NCI-H774 (cell line): ENCODE measurements around the gene WIPF2.

Source experiments
- DNase-seq: peaks from one replicate; lab custom pipeline; 2025; lab: John Stamatoyannopoulos, UW

Gene WIPF2

DNA sequence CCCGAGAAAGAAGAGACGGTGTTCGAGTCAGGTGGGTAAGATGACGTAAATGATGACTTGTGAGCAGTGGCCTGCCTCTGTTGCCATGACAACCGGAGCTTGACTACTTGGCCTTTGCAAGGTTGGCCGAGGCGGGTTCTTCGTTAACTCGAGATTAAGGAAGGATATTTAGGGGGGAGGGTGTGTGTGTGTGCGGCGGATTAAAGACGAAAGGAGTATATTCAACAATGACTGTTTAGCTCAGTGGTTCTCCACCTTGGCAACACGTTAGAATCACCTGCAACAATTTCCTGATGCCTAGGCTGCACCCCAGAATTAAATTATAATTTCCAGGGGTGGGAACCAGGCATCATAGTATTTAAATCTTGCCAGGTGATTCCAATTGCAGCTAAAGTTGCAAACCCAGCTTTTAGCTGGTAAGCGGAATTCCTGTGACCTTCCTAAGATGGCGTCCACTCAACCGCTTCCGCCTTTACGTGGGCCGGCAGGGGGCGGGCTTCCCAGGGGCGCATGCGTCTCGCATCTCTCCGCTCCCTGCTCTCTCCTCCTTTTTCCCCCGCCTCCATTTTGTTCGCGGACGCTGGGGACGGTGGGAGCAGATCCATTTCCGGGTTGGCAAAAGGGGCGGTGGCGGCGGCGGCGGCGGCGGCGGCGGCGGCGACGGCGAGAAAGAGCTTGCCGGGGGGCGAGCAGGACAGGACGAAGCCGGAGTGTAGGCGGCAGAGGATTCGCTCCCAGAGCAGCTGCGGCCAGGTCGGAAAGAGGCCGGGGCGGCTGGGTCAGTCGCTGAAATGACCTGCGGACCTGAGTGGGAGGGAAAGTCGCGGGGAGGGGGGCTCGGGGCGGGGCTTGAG lies at the start of gene WIPF2:
Gene WIPF2, plus strand, starts transcription at position 565 of the 854 bp plus-strand sequence. CDS start 37,156 bp downstream, outside the sequence.
- DNase-seq: peak; percentile 100

DNA sequence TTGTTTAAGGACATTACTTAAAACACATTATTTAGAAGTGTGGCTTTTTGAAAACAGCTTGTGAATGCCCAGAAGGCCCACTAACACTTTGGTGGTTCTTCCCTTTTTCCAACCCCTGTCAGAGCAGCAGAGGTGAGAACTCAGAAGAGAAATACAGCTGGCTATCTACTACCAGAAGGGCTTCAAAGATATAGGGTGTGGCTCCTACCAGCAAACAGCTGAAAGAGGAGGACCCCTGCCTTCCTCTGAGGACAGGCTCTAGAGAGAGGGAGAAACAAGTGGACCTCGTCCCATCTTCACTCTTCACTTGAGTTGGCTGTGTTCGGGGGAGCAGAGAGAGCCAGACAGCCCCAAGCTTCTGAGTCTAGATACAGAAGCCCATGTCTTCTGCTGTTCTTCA lies 48.8 kb upstream of the WIPF2 start:
- no peak for DNase-seq

- DNase-seq: no peak
Measured at GRCh38 chr17:40171750-40172149, 47.4 kb upstream of the WIPF2 start.

GRCh38 chr17:40173091-40173777 lies 45.9 kb upstream of the WIPF2 start:
- DNase-seq: no peak

DNA sequence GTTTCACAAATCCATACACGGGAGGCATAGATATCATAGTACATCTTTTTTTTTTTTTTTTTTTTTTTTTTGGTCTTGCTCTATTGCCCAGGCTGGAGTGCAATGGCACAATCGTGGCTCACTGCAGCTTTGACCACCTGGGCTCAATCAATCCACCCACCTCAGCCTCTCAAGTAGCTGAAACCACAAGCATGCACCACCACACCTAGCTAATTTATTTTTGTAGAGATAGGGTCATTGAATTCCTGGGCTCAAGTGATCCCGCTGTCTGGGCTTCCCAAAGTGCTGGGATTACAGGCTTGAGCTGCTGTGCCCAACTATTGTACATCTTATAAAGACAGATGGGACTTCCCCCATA lies 45.3 kb upstream of the WIPF2 start:
- DNase-seq: no peak

DNA sequence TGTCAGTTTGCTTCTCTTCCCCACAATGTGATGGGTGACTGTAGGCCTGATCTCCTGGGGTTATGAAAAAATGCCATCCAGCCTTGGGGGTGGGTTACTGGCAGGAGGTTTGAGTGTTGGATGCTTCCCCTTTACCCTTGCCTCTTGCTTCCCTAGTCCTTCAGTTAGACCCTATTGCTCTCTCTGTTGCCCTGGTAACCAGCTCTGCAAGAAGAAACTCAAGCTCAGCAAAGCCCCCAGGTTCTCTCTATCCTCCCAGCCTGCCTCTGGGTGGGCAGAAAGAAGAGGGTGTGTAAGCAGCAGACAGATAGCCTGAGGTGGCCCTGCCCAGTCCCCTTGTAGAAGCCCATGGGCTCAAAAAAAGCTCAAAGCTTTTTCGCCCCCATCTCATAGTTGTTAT lies 44.6 kb upstream of the WIPF2 start:
- DNase-seq: no peak

DNA sequence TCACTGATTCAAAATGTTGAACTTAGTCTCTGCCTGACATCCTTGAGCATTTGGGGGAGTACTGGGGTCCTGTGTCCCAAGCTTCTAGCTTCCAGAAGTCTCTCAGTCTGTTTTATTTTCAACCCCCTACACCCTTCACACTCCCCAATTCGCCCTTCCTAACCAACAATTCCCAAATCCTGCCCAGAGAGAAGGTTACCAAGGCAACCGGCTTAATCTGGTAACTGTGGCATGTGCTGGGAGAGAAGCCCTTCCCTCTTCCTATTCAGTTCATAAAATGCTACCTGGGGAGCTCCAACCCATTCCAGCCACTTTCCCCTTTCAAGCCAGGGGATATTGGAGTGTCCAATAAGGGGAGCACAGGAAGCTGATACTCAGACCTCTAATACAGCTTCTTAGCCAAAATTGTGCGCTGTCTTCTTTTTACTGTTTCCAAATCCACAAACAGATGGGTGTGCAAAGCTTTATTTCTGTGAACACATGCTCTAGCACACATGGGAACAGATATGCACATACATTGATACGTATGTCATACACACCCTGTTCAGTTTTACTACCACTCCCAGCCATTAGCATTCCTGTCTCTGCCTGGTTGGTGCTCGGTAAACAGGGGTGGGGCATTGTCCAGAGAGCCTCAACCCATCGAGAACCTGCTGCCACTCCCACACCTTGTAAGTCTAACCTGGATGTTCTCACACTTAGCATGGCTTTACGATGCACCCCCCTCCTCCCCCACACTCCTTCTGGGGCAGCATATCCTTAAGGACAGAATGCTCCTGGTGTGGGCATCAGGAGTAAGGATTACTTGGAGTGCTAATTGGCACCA lies 43.0 kb upstream of the WIPF2 start:
- DNase-seq: no peak

DNA sequence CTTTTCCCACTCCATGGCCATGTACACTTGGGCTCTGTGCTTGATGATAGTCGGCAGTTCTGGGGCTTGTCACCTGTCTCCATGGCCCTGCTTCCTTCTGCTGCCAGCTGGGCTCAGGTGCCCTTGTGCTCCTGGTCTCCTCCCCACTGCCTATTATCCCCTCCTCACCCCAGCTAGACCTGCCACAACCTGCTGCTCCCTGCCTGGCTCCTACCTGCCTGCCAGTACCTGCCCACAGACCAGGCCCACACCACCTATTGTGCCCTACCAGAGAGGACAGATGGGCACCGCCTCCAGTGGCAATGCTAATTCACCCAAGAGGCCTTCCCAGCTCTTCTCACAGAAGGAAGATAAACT lies 42.4 kb upstream of the WIPF2 start:
- peak; percentile 26 for DNase-seq

GRCh38 chr17:40177275-40177874 lies 41.7 kb upstream of the WIPF2 start, which contains the start of gene RAPGEFL1:
RAPGEFL1 (plus strand) TSS chr17:40177470; CDS start chr17:40177862, 392 bp downstream.
- DNase-seq: peak; percentile 64

DNA sequence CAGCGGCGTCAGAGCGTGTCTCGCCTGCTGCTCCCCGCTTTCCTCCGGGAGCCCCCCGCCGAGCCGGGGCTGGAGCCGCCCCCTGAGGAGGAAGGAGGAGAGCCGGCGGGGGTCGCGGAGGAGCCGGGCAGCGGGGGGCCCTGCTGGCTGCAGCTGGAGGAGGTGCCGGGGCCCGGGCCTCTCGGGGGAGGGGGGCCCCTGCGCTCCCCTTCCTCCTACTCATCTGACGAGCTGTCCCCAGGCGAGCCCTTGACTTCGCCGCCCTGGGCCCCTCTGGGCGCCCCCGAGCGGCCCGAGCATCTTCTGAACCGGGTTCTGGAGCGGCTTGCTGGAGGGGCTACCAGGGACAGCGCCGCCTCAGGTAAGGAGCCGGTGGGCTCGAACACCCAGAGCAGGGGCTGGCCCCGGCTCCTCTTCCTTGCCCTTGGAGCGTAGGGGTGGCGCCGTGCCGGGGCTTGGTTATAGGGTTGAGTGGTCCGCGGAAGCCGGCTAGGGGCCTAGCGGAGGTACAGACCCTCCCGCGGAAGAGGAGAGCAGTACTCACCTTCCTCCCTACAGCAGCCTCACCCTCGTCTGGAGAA lies 41.0 kb upstream of the WIPF2 start:
- DNase-seq: no peak

DNA sequence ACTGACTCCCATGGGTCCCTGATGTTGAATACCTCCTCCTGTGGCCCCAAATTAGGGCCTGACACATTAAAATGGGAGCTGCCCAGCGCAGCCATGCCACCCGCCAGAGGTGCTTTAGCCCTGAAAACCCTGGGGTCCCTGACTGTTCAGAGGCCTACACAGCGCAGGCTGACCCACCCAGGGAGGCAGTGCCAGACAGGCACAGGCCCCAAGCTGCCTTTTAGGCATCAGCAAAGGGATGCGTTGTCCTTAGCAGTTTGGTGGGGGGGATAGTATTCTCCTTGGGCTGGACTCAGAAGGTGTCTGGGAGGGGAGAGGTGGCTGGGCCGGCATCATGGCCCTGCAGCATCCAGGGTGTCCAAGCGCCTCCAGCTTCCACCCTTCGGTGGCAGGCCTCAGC lies 40.4 kb upstream of the WIPF2 start:
- DNase-seq: no peak

DNA sequence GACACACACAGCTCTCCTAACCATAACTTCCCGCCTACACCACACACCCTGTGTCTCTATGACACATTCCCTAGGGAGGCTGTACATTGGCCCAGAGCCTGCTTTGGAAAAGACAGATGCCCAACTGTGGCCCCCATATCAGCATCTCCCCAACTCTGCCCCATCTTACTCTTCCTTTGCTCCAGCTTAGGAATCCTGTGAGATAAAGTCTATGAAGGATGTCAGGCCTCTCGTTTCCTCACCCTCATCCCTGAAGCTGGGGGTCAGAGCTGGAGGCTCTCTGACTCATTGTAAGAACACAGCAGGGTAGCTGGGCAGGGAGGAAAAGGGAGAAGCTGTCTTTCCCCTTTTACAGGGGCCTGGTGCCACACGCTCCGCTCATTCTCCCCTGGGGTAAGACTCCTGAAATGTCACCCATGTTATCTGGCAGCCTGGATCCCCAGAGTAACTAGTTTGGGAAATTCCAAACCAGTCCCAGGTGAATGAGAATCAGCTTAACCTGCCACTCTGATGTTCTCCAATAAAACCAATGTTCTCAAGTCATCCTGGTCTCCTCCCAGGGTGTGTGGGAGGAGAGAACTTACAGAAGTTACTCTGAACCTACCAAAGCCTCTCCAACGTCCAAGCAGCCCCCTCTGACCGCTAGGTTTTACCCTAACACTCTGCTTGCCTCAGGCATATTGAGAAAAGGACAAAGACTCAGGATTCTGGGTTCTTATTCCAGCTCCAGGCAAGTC lies 39.0 kb upstream of the WIPF2 start:
- DNase-seq: no peak

DNA sequence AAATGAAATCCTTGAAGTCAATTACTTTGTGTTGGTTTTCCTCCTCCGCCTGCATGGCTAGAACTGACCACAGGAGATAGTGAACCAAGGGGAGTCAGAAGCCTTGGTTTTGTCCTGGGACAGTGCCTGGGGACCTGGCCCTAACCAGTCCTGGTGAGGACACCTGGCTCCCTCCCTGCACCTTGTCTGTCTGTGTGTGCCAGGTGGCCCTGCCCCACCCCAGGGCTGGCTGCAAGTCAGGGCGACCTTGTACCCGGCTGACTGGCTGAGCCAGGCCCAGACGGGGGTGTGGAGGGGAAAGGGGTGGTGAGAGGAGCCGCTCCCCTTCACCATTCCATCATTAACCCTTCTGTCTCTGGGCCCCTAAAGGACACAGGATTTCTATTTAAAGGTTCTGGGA lies 38.4 kb upstream of the WIPF2 start:
- DNase-seq: no peak

GRCh38 chr17:40181205-40181604 lies 37.9 kb upstream of the WIPF2 start:
- no peak for DNase-seq

DNA sequence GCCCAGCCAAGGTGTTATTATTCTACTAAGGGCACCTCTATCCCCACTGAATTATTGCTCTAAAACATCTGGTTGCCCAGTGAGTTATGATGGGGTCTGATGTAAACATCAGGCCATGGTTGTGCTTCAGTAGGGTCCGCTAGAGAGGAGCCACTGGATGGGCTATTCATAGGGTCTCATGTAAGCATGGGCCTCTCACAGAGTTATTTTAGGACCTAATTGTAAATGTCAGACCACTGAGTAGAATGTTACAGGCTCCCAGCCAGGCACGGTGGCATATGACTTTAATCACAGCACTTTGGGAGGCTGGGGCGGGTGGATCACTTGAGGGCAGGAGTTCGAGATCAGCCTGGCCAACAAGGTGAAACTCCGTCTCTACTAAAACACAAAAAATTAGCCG lies 36.5 kb upstream of the WIPF2 start:
- DNase-seq: no peak

DNA sequence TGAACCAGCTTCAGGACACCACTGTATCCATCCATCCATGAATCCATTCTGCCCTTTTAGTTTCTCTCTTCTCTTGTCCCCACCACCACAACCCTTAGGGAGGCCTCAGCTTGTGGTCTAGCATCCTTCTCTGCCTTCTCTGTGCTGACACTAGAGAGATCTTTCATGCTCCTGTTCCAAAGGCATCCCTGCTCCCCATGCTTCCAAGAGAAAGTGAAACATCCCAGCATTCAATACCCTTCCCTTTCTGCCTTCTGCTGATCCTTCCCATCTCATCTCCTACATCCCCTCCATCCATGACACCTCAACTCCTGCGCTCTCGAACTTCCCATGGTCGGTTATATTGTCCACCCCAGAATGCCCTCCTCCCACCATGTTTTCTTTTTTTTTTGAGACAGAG lies 31.9 kb upstream of the WIPF2 start:
- no peak for DNase-seq

- no peak for DNase-seq
Measured at GRCh38 chr17:40188694-40189093, 30.4 kb upstream of the WIPF2 start.

DNA sequence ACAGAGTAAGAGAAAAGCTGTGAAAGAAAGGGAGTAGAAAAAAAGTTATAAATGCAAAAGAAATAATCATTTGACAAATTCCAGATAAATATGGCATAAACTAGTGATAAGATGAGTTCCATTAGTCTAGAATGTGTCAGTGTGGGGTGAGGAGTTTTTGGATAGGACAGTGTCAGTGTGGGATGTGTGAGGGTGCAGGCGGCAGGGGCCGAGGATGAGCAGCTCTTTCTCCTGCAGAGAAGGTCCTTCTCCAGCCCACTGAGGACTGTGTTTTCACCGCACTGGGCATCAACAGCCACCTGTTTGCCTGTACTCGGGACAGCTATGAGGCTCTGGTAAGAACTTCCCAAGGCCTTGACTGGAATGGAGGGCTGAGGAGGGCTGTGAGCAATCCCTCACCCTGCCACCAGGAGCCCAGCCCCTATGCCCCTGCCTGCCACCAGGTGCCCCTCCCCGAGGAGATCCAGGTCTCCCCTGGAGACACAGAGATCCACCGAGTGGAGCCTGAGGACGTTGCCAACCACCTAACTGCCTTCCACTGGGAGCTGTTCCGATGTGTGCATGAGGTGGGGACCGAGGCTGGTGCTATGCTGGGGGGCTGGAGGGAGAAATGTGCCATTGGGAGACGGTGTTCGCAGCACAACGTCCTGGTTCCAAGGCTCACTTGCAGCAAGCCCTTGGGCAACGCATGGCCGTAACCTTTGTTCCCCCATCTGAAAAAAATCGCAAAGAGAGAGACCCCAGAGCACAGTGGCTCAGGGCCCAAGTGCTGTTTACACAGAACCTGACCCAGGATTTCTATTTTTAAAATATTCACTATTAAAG lies 28.7 kb upstream of the WIPF2 start:
- no peak for DNase-seq

GRCh38 chr17:40191237-40192208 lies 27.6 kb upstream of the WIPF2 start:
- peak; percentile 68 for DNase-seq
